ENCODE data around the gene ZSCAN12. TPM values are rescaled to one million over a fixed set of nuclear protein-coding genes. Genes with fewer than 3 reads are reported as not detected.

The ZSCAN12 gene
- total RNA-seq, 1 experiment from 2014 or later, result 7.8 TPM

DNA sequence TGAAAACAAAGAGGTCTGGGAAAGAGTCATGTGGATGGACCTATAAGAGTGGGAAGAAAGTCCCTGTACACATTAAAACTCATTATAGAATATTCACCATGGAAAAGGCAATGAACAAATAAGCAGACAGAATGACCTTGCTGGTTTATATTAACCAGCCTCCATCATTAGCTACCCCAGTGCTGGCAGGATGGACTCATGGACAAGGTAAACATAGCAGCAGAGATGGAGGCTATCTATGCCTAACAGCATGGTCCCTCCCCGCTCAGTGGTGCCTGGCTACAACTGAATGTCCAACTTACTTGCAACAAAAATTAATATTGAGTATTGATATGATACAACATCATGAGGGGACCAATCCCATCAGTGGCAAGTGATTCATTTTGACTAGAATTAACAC is 54.3 kb downstream of the ZSCAN12 start:
- no peak for ATAC-seq

More for the DNA sequence above, 54.3 kb downstream of the ZSCAN12 start:
- DNase-seq (ENCODE audit: low spot score), result no peak
- POLR2A ChIA-PET, result interaction anchor here (0.7 to 3.0 kb wide), 2 partner anchors 9 to 129 kb away, joined by 4 to 12 read pairs; partner anchors contain the start of gene ZSCAN31
- CTCF ChIA-PET, result no interaction called here
- TF ChIP-seq, protein P1, sequence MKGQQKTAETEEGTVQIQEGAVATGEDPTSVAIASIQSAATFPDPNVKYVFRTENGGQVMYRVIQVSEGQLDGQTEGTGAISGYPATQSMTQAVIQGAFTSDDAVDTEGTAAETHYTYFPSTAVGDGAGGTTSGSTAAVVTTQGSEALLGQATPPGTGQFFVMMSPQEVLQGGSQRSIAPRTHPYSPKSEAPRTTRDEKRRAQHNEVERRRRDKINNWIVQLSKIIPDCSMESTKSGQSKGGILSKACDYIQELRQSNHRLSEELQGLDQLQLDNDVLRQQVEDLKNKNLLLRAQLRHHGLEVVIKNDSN (CRISPR knock-in tag; IDR thresholded peaks at IDR 0.05), result no peak
- TF ChIP-seq, protein P2, sequence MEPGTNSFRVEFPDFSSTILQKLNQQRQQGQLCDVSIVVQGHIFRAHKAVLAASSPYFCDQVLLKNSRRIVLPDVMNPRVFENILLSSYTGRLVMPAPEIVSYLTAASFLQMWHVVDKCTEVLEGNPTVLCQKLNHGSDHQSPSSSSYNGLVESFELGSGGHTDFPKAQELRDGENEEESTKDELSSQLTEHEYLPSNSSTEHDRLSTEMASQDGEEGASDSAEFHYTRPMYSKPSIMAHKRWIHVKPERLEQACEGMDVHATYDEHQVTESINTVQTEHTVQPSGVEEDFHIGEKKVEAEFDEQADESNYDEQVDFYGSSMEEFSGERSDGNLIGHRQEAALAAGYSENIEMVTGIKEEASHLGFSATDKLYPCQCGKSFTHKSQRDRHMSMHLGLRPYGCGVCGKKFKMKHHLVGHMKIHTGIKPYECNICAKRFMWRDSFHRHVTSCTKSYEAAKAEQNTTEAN (CRISPR knock-in tag; IDR thresholded peaks at IDR 0.05), result no peak
- TF ChIP-seq, protein P3, sequence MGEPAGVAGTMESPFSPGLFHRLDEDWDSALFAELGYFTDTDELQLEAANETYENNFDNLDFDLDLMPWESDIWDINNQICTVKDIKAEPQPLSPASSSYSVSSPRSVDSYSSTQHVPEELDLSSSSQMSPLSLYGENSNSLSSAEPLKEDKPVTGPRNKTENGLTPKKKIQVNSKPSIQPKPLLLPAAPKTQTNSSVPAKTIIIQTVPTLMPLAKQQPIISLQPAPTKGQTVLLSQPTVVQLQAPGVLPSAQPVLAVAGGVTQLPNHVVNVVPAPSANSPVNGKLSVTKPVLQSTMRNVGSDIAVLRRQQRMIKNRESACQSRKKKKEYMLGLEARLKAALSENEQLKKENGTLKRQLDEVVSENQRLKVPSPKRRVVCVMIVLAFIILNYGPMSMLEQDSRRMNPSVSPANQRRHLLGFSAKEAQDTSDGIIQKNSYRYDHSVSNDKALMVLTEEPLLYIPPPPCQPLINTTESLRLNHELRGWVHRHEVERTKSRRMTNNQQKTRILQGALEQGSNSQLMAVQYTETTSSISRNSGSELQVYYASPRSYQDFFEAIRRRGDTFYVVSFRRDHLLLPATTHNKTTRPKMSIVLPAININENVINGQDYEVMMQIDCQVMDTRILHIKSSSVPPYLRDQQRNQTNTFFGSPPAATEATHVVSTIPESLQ (CRISPR knock-in tag; IDR thresholded peaks at IDR 0.05), result no peak
- no peak for TF ChIP-seq GRHL2 (CRISPR knock-in tag; IDR thresholded peaks at IDR 0.05; ENCODE audit: insufficient replicate concordance, severe bottlenecking)
- TF ChIP-seq, protein P4, sequence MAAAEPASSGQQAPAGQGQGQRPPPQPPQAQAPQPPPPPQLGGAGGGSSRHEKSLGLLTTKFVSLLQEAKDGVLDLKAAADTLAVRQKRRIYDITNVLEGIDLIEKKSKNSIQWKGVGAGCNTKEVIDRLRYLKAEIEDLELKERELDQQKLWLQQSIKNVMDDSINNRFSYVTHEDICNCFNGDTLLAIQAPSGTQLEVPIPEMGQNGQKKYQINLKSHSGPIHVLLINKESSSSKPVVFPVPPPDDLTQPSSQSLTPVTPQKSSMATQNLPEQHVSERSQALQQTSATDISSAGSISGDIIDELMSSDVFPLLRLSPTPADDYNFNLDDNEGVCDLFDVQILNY (CRISPR knock-in tag; IDR thresholded peaks at IDR 0.05), result no peak
- TF ChIP-seq, protein P5, sequence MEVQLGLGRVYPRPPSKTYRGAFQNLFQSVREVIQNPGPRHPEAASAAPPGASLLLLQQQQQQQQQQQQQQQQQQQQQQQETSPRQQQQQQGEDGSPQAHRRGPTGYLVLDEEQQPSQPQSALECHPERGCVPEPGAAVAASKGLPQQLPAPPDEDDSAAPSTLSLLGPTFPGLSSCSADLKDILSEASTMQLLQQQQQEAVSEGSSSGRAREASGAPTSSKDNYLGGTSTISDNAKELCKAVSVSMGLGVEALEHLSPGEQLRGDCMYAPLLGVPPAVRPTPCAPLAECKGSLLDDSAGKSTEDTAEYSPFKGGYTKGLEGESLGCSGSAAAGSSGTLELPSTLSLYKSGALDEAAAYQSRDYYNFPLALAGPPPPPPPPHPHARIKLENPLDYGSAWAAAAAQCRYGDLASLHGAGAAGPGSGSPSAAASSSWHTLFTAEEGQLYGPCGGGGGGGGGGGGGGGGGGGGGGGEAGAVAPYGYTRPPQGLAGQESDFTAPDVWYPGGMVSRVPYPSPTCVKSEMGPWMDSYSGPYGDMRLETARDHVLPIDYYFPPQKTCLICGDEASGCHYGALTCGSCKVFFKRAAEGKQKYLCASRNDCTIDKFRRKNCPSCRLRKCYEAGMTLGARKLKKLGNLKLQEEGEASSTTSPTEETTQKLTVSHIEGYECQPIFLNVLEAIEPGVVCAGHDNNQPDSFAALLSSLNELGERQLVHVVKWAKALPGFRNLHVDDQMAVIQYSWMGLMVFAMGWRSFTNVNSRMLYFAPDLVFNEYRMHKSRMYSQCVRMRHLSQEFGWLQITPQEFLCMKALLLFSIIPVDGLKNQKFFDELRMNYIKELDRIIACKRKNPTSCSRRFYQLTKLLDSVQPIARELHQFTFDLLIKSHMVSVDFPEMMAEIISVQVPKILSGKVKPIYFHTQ (CRISPR knock-in tag; IDR thresholded peaks at IDR 0.05), result no peak
- TF ChIP-seq MXD4 (CRISPR knock-in tag; IDR thresholded peaks at IDR 0.05; ENCODE audit: borderline replicate concordance), result no peak
- TF ChIP-seq PRRX2 (CRISPR knock-in tag; IDR thresholded peaks at IDR 0.05), result no peak
- no peak for TF ChIP-seq NR2C2 (CRISPR knock-in tag; IDR thresholded peaks at IDR 0.05)
- TF ChIP-seq, protein P6, sequence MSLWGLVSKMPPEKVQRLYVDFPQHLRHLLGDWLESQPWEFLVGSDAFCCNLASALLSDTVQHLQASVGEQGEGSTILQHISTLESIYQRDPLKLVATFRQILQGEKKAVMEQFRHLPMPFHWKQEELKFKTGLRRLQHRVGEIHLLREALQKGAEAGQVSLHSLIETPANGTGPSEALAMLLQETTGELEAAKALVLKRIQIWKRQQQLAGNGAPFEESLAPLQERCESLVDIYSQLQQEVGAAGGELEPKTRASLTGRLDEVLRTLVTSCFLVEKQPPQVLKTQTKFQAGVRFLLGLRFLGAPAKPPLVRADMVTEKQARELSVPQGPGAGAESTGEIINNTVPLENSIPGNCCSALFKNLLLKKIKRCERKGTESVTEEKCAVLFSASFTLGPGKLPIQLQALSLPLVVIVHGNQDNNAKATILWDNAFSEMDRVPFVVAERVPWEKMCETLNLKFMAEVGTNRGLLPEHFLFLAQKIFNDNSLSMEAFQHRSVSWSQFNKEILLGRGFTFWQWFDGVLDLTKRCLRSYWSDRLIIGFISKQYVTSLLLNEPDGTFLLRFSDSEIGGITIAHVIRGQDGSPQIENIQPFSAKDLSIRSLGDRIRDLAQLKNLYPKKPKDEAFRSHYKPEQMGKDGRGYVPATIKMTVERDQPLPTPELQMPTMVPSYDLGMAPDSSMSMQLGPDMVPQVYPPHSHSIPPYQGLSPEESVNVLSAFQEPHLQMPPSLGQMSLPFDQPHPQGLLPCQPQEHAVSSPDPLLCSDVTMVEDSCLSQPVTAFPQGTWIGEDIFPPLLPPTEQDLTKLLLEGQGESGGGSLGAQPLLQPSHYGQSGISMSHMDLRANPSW (CRISPR knock-in tag; conservative IDR thresholded peaks at IDR 0.05; ENCODE audit: low read depth), result no peak
- TF ChIP-seq IRF2 (CRISPR knock-in tag; IDR thresholded peaks at IDR 0.05; ENCODE audit: borderline replicate concordance, low read depth), result no peak
- TF ChIP-seq CREB1 (CRISPR knock-in tag; IDR thresholded peaks at IDR 0.05), result no peak
- no peak for TF ChIP-seq SMAD3 (CRISPR knock-in tag; IDR thresholded peaks at IDR 0.05; ENCODE audit: borderline replicate concordance)
- Mint-ChIP-seq H3K27me3 (ENCODE audit: low read depth) (peaks cover 62% of the 10 kb centered on the region), H3K27ac (no peak overlapping the region), H3K4me1 (no peaks in the 10 kb centered on the region; the same call in 1 of the 2 replicates), H3K4me3 (no peak overlapping the region), H3K36me3 (no peaks in the 10 kb centered on the region), H3K9me3 (peaks cover 3% of the 10 kb centered on the region)
